ENCODE measurements around the gene NEK9.
A peak's percentile ranks its signal among the peaks of the same experiment; 100 is the strongest.

The NEK9 gene

DNA sequence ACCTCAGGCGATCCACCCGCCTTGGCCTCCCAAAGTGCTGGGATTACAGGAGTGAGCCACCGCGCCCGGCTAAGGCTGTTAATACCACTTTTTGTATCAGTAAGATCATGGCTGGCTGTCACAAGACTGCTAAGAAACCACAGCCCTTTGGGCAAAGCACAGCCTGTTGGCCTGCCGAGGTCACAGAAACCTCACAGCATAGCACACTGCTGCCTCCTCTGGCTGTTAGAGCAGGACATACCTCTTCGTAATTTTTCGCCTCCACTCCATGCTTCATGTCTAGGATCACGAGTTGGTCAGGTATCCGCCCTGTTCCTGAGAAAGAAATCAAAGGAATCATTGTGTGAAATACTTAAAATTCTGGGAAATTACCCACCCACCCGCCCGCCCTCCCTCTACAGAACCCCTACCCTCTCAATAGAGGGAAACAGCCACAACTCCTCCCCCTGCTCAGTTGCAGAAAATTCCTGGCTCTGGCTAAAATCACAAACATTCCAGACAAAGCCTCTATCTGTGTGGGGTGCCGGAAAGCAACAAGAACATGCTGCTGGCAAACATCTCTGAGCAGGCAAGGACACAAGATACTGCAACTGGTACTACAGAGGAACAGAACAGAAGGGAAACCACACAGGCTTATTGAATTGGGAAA is 20.7 kb upstream of the NEK9 start:
- TF ChIP-seq, protein P1, sequence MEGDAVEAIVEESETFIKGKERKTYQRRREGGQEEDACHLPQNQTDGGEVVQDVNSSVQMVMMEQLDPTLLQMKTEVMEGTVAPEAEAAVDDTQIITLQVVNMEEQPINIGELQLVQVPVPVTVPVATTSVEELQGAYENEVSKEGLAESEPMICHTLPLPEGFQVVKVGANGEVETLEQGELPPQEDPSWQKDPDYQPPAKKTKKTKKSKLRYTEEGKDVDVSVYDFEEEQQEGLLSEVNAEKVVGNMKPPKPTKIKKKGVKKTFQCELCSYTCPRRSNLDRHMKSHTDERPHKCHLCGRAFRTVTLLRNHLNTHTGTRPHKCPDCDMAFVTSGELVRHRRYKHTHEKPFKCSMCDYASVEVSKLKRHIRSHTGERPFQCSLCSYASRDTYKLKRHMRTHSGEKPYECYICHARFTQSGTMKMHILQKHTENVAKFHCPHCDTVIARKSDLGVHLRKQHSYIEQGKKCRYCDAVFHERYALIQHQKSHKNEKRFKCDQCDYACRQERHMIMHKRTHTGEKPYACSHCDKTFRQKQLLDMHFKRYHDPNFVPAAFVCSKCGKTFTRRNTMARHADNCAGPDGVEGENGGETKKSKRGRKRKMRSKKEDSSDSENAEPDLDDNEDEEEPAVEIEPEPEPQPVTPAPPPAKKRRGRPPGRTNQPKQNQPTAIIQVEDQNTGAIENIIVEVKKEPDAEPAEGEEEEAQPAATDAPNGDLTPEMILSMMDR (IDR thresholded peaks at IDR 0.05; ENCODE audit: insufficient read depth, low read depth, low read length, missing control alignments), result no peak
- H3K4me3 ChIP-seq (ENCODE audit: low read depth, low read length), result no peak overlapping the region
- no peak for DNase-seq (ENCODE audit: low read depth)

DNA sequence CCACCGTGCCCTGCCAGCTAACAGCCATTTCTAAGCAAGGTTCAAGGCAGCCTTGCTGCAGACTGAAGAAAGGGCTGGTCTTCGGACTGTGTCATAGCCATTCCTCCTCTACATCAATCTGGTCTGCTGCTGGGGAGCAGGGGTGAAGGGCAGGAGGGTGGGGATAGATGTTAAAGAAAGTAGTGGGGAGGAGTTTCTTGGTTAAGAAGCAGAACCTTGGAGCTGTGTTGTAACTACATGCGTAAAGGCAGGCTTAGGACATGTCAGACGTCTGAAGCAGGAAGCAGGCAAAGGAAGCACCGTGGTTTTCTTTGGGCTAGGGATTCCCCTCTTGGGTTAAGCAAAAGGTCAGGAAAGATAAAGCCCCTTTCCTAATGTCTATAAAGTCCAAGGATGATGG is 18.1 kb upstream of the NEK9 start:
- no peak for DNase-seq (ENCODE audit: low read depth)
- no peak overlapping the region for H3K4me3 ChIP-seq (ENCODE audit: low read depth, low read length)
- TF ChIP-seq, protein P1 (IDR thresholded peaks at IDR 0.05; ENCODE audit: insufficient read depth, low read depth, low read length, missing control alignments), result no peak

DNA sequence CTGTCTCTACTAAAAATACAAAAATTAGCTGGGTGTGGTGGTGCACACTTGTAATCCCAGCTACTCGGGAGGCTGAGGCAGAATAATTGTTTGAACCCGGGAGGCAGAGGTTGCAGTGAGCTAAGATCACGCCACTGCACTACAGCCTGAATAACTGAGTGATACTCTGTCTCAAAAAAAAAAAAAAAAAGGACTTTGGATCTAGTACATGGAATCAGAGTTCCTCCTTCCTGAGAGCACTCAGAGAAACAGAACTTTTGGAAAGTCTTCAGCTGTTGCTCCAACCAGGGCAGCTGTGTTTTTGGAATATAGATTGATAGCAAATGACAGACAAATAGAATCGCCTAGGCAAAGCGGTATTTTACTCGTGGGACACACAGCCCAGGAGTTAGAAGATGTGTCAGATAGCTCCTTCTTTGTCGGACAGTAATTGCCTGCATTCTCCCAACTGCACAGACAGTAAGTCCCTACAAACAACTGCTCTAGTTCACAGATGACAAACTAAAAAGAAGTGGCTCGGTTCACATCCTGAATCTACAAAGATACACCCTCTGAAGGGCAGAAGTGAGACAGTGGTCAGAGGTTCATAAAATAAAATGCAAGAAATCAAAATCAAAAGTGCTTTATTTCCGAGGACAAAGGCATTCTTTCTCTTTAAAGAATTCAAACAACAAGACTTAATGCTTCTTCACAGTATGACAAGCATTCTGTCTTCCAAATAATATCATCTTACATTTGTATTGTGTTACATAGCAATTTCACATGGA is 17.1 kb upstream of the NEK9 start:
- TF ChIP-seq, protein P1 (IDR thresholded peaks at IDR 0.05; ENCODE audit: insufficient read depth, low read depth, low read length, missing control alignments), result no peak
- DNase-seq (ENCODE audit: low read depth), result no peak
- H3K4me3 ChIP-seq (ENCODE audit: low read depth, low read length), result no peak overlapping the region

DNA sequence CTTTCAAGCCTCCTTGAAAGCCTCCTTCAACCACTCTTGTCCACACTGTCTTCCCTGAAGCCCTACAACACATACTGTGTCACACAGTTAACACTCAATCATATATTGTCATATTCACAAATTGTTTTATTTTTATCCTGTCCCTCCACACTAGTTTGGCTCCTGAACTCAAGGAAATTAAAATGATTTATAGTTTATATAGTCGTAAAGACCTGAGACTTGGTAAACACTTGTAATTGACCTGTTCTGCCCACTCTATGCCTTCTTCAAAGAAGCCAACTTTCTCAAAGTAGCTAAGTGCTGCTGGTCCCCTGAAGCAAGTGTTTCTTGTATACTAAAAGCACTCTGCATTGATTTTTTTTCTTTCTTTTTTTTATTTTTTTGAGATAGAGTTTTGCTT is 15.6 kb upstream of the NEK9 start:
- TF ChIP-seq, protein P1 (IDR thresholded peaks at IDR 0.05; ENCODE audit: insufficient read depth, low read depth, low read length, missing control alignments), result no peak
- no peak for DNase-seq (ENCODE audit: low read depth)

DNA sequence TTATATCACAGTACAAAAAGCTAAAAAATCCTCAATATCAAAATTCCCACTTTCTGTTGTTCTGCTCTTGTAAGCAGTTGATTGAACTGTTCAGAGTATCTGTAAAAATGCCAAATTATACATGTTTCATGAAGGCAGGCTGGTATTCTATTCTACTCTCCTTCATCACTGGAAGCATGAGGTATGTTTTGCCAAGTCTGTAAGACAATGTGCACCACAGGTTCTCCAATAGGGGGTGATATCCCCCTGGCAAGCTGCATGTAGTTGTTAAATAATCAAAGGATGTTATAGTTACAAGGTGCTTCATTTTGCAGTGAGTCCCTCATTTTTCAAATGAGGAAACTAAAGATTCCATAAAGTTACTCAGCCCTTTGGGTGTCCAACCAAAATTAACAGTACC is 15.1 kb upstream of the NEK9 start:
- H3K4me3 ChIP-seq (ENCODE audit: low read depth, low read length), result no peak overlapping the region
- DNase-seq (ENCODE audit: low read depth), result peak; percentile 37
- TF ChIP-seq, protein P1 (IDR thresholded peaks at IDR 0.05; ENCODE audit: insufficient read depth, low read depth, low read length, missing control alignments), result peak; percentile 39

More for the DNA sequence above, 15.6 kb upstream of the NEK9 start:
- no peak overlapping the region for H3K4me3 ChIP-seq (ENCODE audit: low read depth, low read length)

DNA sequence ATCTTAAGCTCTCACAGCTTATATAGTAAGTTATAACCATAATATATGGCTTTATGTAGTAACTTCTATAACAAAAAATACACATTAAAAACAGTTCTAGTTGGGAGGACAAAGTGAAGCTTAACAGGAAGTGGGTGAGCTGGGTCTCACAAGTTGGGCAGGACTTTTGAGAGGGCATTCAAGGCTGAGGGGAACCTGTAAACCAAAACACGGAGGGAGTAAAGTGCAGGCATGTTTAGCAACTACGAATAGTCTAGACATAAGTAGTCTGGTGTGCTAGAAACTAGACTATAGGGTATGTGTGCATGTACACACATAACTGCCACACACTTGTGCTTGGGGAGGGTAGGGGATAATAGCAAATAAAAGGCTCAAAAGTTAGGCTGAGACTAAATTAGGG is 14.2 kb upstream of the NEK9 start:
- no peak overlapping the region for H3K4me3 ChIP-seq (ENCODE audit: low read depth, low read length)

More for the DNA sequence above, 14.2 kb upstream of the NEK9 start:
- TF ChIP-seq, protein P1 (IDR thresholded peaks at IDR 0.05; ENCODE audit: insufficient read depth, low read depth, low read length, missing control alignments), result no peak
- peak; percentile 13 for DNase-seq (ENCODE audit: low read depth)

Measured in GM12865 (cell line).